Endothelial cell of umbilical vein (primary cell): ENCODE measurements around the gene CDH22. TPM values are rescaled to one million over a fixed set of nuclear protein-coding genes. Genes with fewer than 3 reads are reported as not detected.

Source experiments
- BruUV-seq: library from RNA; stranded (reverse); fragments of 400-500 nt; replicated peaks from 2 replicates; lab custom pipeline; 2021; lab: Mats Ljungman, UMichigan
- CTCF ChIA-PET: fragments of 300-600, 350-600 bp; sonication (Branson Sonifier 250); formaldehyde crosslinking; loops from one replicate; lab custom pipeline; 2021; ENCODE audit warnings: antibody characterized with exemption, inconsistent platforms; lab: Charles Lee
- POLR2A ChIA-PET: fragments of 300-600, 350-600 bp; sonication (Branson Sonifier 250); formaldehyde crosslinking; loops from one replicate; lab custom pipeline; 2021; ENCODE audit warnings: antibody characterized with exemption, inconsistent platforms; lab: Charles Lee
- DNase-seq: peaks from one replicate; pipeline ENCODE4 v3.0.0-alpha.2; 2011; ENCODE audit warnings: low read depth, low spot score
- FAIRE-seq: peaks from 2 replicates; lab custom pipeline; 2011; peaks lifted over from hg19 to GRCh38; lab: Jason Lieb, UNC
- H2AFZ ChIP-seq: 2 replicates; pipeline ENCODE4 v1.6.0; 2012; ENCODE audit warnings: low read depth, low read length, control low read depth, inconsistent platforms
- H3K27ac ChIP-seq: 2 replicates; pipeline ENCODE4 v1.5.1; 2011; ENCODE audit warnings: low read depth, mild to moderate bottlenecking, control low read depth, low read length, moderate library complexity; ENCODE audit not compliant: insufficient read depth
- H3K27me3 ChIP-seq, 2 experiments: 2 replicates each; pipeline versions ENCODE4 v1.6.0 to v1.6.1; 2011; ENCODE audit warnings: low read length in 2 of 2, mixed read lengths in 1 of 2; ENCODE audit not compliant: control insufficient read depth in 2 of 2, insufficient read depth in 2 of 2
- H3K36me3 ChIP-seq, 2 experiments: 2 replicates in 1 of 2; 3 replicates in 1 of 2; pipeline ENCODE4 v1.5.1; 2011; ENCODE audit warnings: low read length in 2 of 2, mild to moderate bottlenecking in 1 of 2, moderate library complexity in 1 of 2; ENCODE audit not compliant: control insufficient read depth in 2 of 2, insufficient read depth in 2 of 2; ENCODE audit errors: extremely low read depth in 1 of 2
- H3K4me1 ChIP-seq: 3 replicates; pipeline ENCODE4 v1.5.1; 2011; ENCODE audit warnings: mild to moderate bottlenecking, low read length; ENCODE audit not compliant: control insufficient read depth, insufficient read depth; ENCODE audit errors: extremely low read depth
- H3K4me2 ChIP-seq: 2 replicates; pipeline ENCODE4 v1.6.1; 2011; ENCODE audit warnings: low read length, control low read depth, mixed read lengths; ENCODE audit not compliant: insufficient read depth
- H3K4me3 ChIP-seq, 3 experiments: fragments of 200-600 bp in 1 of 3; sonication (generic), shearing (Covaris generic) in 1 of 3; replicated peaks in 1 of 3; 2 replicates each; pipeline ENCODE4 v1.5.1; 2011 to 2016; ENCODE audit warnings: control low read depth in 3 of 3, low read length in 3 of 3, mild to moderate bottlenecking in 2 of 3, inconsistent platforms in 1 of 3, low read depth in 1 of 3, moderate library complexity in 1 of 3; ENCODE audit not compliant: insufficient read depth in 1 of 3
- H3K79me2 ChIP-seq: 2 replicates; pipeline ENCODE4 v1.6.0; 2012; ENCODE audit warnings: low read length, inconsistent platforms; ENCODE audit not compliant: control insufficient read depth, insufficient read depth
- H3K9ac ChIP-seq: replicated peaks from 2 replicates; pipeline ENCODE3; 2011; ENCODE audit warnings: low read length, control low read depth; ENCODE audit not compliant: insufficient read depth; ENCODE audit errors: extremely low read depth
- H3K9me1 ChIP-seq: replicated peaks from 3 replicates; pipeline ENCODE4 v1.6.0; 2011; ENCODE audit warnings: mild to moderate bottlenecking, low read length; ENCODE audit not compliant: control insufficient read depth, insufficient read depth; ENCODE audit errors: extremely low read depth
- H3K9me3 ChIP-seq: replicated peaks from 2 replicates; pipeline ENCODE4 v1.5.1; 2012; ENCODE audit warnings: low read length, inconsistent platforms; ENCODE audit not compliant: control insufficient read depth, insufficient read depth
- H4K20me1 ChIP-seq: replicated peaks from 2 replicates; pipeline ENCODE3; 2011; ENCODE audit warnings: mild to moderate bottlenecking, low read length; ENCODE audit not compliant: control insufficient read depth, insufficient read depth; ENCODE audit errors: extremely low read depth
- FOS ChIP-seq: IDR thresholded peaks from 2 replicates; pipeline ENCODE4 v1.6.1; 2011; ENCODE audit warnings: mild to moderate bottlenecking, low read length, moderate library complexity, borderline replicate concordance; ENCODE audit not compliant: insufficient read depth
- GATA2 ChIP-seq: IDR thresholded peaks from 2 replicates; pipeline ENCODE4 v1.7.0; 2011; ENCODE audit warnings: low read depth, mild to moderate bottlenecking, moderate library complexity, mixed read lengths, low read length; ENCODE audit not compliant: insufficient read length, insufficient read depth
- JUN ChIP-seq: IDR thresholded peaks from 2 replicates; pipeline ENCODE4 v1.6.1; 2011; ENCODE audit warnings: borderline replicate concordance, low read depth; ENCODE audit not compliant: insufficient read length, insufficient read depth
- MAX ChIP-seq: IDR thresholded peaks from 2 replicates; pipeline ENCODE4 v1.6.1; 2011; ENCODE audit not compliant: insufficient read depth, insufficient read length
- POLR2AphosphoS5 ChIP-seq: IDR thresholded peaks from 2 replicates; pipeline ENCODE4 v1.6.1; 2012; ENCODE audit warnings: low read depth, mild to moderate bottlenecking, control low read depth, low read length, moderate library complexity; ENCODE audit not compliant: insufficient read depth
- dilution Hi-C: fragments of 300-500 bp; cut with MboI; formaldehyde crosslinking; loops from one replicate; pipeline ENCODE4 v1.15.0; 2019; ENCODE audit warnings: low sequenced_read_pairs; ENCODE audit not compliant: extremely low pct_ligation_motif_present
- intact Hi-C: fragments of 100-400 bp; cut with micrococcal nuclease; formaldehyde crosslinking; loops from one replicate; pipeline ENCODE4 v1.10.0; 2022
- polyA plus RNA-seq, 4 experiments: library from polyadenylated mRNA; depleted of rRNA in 3 of 4; stranded (reverse) in 3 of 4; unstranded in 1 of 4; fragments of >200 nt; gene quantifications; 2 replicates each; pipeline versions ENCODE4 v1.2.1 to v1.2.3, GENCODE V29; 2011 to 2012; ENCODE audit warnings: missing spikeins in 1 of 4
- total RNA-seq: library from RNA; stranded (reverse); gene quantifications from 2 replicates; pipeline ENCODE4 v1.2.3, GENCODE V29; 2021
- TF ChIP-seq, protein P1 (sequence below), 2 donors: IDR thresholded peaks; 1 replicate in 1 of 2; 2 replicates in 1 of 2; pipeline ENCODE4 v1.5.1; 2011; ENCODE audit warnings: low read length in 2 of 2, mild to moderate bottlenecking in 2 of 2, moderate library complexity in 2 of 2, control low read depth in 1 of 2, inconsistent platforms in 1 of 2, low read depth in 1 of 2; ENCODE audit not compliant: insufficient read depth in 1 of 2; ENCODE audit errors: extremely low read depth in 1 of 2

CDH22 gene
- total and polyA plus RNA-seq, 2 donors (not counting 3 experiments of a cell fraction or from before 2014, with no cell fraction given) = not detected

GRCh38 chr20:46212252-46212651 lies 96.0 kb downstream of the CDH22 start:
- FAIRE-seq (no peak), DNase-seq (no peak)
- no peaks in the 10 kb centered on the region for H3K9me1 ChIP-seq
- H3K4me1 ChIP-seq = peaks cover 9% of the 10 kb centered on the region
- no peak overlapping the region for H3K4me3 ChIP-seq
- ChIA-PET CTCF (interaction anchor here (0.9 kb wide), 1 partner anchor 15 kb away, joined by 3 read pairs; no protein-coding TSS in a partner anchor), POLR2A (no interaction called here)
- BruUV-seq = no TSS peak
- no peaks in the 10 kb centered on the region for H3K27me3 ChIP-seq
- TF ChIP-seq MAX (no peak), GATA2 (no peak), JUN (no peak)
- TF ChIP-seq, protein P1, sequence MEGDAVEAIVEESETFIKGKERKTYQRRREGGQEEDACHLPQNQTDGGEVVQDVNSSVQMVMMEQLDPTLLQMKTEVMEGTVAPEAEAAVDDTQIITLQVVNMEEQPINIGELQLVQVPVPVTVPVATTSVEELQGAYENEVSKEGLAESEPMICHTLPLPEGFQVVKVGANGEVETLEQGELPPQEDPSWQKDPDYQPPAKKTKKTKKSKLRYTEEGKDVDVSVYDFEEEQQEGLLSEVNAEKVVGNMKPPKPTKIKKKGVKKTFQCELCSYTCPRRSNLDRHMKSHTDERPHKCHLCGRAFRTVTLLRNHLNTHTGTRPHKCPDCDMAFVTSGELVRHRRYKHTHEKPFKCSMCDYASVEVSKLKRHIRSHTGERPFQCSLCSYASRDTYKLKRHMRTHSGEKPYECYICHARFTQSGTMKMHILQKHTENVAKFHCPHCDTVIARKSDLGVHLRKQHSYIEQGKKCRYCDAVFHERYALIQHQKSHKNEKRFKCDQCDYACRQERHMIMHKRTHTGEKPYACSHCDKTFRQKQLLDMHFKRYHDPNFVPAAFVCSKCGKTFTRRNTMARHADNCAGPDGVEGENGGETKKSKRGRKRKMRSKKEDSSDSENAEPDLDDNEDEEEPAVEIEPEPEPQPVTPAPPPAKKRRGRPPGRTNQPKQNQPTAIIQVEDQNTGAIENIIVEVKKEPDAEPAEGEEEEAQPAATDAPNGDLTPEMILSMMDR (IDR thresholded peaks at IDR 0.05; ENCODE audit: extremely low read depth in 1 of 2, insufficient read depth in 1 of 2, low read depth in 1 of 2, low read length in 2 of 2) = no peak
- no peaks in the 10 kb centered on the region for H4K20me1 ChIP-seq
- no peak overlapping the region for H2AFZ ChIP-seq
- no peaks in the 10 kb centered on the region for H3K36me3 ChIP-seq
- no peak overlapping the region for H3K9ac ChIP-seq
- dilution Hi-C loops = no loop called here
- H3K79me2 ChIP-seq = no peaks in the 10 kb centered on the region
- H3K27ac ChIP-seq = no peak overlapping the region
- H3K9me3 ChIP-seq = no peaks in the 10 kb centered on the region
- intact Hi-C loops = no loop called here
- no peak overlapping the region for H3K4me2 ChIP-seq

DNA sequence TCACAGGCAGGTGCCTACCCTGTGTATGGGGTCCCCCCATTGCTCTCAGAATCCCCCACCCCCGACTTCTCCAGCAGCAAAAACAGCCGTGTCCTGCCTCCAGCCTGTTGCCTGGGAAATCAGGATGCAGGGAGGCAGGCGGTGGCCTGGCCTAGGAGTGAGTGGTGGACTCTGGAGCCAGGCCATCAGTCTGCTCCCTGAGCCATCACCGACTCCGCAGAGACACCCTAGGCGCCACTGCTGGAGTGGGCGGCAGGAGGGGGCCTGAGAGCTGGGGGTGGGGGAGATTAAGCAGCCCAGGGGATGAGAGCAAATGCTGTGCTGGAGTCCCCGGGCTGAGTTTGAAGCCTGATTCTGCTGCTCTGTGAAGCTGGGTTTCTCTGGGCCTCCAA lies 97.0 kb downstream of the CDH22 start:
- Histone ChIP-seq H3K9ac (no peak overlapping the region), H2AFZ (no peak overlapping the region), H3K27ac (no peak overlapping the region), H3K36me3 (no peaks in the 10 kb centered on the region), H3K4me2 (no peak overlapping the region), H3K9me3 (no peaks in the 10 kb centered on the region), H3K27me3 (no peaks in the 10 kb centered on the region), H4K20me1 (no peaks in the 10 kb centered on the region), H3K9me1 (no peaks in the 10 kb centered on the region), H3K4me3 (no peak overlapping the region), H3K79me2 (no peaks in the 10 kb centered on the region), H3K4me1 (peaks cover 13% of the 10 kb centered on the region)
- dilution Hi-C loops (no loop called here), intact Hi-C loops (no loop called here)
- FAIRE-seq (no peak), DNase-seq (no peak)
- BruUV-seq = no TSS peak
- CTCF ChIA-PET = no interaction called here
- TF ChIP-seq FOS (no peak), GATA2 (no peak), JUN (no peak), POLR2AphosphoS5 (no peak), MAX (no peak)
- POLR2A ChIA-PET = interaction anchor here (0.6 kb wide), 1 partner anchor 10 kb away, joined by 5 read pairs; no protein-coding TSS in a partner anchor
